Measurements from ENCODE around the gene PSMC1.

PSMC1 gene

DNA sequence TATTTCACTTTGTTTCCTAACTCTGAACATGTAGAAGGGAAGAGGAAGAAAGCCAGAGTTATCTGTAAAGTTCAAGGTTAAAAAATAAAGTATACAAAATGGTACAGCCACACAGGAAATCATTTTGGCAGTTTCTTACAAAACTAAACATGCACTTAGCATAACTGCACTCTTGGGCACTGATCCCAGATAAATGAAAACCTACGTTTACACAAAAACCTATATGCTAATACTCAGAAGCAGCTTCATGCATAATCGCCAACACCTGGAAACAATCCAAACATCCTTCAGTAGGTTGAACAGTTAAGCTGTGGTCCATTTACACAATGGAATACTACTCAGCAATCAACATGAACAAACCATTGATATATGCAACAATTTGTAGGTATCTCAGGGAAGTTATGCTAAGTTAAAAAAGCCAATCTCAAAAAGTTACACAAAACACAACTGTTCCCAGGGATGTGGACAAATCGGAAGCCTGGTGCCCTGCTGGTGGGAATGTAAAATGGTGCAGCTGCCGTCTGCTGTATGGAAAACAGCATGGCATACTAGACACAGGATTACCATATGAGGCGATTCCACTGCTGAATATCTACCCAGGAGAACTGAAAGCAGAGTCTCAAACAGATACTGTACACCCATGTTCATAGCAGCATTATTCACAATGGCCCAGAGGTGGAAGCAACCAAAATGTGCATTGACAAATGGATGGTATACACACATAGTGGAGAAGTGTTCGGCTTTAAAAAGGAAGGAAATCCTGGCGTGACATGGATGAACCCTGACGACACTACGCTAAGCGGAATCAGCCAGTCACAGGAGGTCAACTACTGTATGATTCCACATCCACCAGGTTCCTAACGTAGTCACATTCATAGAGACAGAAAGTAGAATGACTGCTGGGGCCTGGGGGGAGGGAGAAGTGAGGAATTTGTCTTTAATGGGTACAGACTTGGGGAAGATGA is 37.7 kb downstream of the PSMC1 start:
- DNase-seq (ENCODE audit: low spot score) = no peak
- TF ChIP-seq, protein P1, sequence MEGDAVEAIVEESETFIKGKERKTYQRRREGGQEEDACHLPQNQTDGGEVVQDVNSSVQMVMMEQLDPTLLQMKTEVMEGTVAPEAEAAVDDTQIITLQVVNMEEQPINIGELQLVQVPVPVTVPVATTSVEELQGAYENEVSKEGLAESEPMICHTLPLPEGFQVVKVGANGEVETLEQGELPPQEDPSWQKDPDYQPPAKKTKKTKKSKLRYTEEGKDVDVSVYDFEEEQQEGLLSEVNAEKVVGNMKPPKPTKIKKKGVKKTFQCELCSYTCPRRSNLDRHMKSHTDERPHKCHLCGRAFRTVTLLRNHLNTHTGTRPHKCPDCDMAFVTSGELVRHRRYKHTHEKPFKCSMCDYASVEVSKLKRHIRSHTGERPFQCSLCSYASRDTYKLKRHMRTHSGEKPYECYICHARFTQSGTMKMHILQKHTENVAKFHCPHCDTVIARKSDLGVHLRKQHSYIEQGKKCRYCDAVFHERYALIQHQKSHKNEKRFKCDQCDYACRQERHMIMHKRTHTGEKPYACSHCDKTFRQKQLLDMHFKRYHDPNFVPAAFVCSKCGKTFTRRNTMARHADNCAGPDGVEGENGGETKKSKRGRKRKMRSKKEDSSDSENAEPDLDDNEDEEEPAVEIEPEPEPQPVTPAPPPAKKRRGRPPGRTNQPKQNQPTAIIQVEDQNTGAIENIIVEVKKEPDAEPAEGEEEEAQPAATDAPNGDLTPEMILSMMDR (IDR thresholded peaks at IDR 0.05; ENCODE audit: borderline replicate concordance, control extremely low read depth, extremely low read depth, insufficient read depth, missing control alignments) = no peak
- in situ Hi-C loops (cut with MboI; ENCODE audit: low sequenced_read_pairs, unreplicated experiment) = no loop called here

DNA sequence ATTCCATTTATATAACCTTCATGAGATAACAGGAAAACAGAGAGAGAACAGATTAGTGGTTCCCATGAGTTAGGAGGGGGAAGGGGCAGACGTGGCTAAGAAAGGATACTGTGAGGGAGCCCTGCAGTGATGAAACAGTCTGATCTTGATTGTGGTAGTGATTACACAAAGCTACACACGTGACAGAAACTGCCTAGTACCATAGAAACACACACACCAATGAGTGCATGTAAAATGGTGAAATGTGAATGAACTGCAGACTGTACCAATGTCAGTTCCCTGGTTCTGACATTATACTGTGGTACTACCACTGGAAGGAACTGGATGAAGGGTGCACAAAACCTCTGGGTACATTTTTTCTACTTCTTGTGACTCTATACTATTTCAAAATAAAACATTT is 38.5 kb downstream of the PSMC1 start:
- in situ Hi-C loops (cut with MboI; ENCODE audit: low sequenced_read_pairs, unreplicated experiment) = no loop called here
- DNase-seq (ENCODE audit: low spot score) = no peak
- TF ChIP-seq, protein P1 (IDR thresholded peaks at IDR 0.05; ENCODE audit: borderline replicate concordance, control extremely low read depth, extremely low read depth, insufficient read depth, missing control alignments) = no peak

DNA sequence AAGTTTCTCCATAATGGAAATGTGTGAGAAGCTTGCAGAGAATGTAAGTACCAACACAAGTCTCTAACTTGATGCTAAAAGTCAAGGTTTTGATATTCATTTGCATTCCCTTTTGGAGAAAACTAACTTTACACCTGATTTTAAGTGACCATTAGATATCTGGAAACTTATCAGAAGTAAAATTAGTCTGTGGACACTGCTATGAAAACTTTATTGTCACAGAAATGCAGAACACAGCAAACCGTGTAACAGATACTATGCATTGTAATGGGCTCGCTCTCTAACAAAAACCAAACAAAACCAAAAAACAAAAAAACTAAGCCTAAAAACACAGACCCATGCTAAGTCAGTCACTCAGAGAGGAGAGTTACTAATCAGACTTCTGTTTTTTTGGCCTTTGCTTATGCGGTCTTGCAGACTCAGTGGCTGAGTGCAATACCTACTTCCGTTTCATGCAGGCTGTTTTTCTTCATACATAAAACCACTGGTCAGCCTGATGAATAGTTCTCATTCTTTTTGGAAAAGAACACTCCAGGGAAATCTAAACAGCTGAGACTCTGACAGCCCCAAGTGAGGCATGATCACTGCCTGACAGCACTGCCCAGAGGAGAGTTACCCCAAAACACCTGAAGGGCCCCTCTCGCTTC is 39.6 kb downstream of the PSMC1 start:
- TF ChIP-seq, protein P1 (IDR thresholded peaks at IDR 0.05; ENCODE audit: borderline replicate concordance, control extremely low read depth, extremely low read depth, insufficient read depth, missing control alignments) = no peak
- no peak for DNase-seq (ENCODE audit: low spot score)

DNA sequence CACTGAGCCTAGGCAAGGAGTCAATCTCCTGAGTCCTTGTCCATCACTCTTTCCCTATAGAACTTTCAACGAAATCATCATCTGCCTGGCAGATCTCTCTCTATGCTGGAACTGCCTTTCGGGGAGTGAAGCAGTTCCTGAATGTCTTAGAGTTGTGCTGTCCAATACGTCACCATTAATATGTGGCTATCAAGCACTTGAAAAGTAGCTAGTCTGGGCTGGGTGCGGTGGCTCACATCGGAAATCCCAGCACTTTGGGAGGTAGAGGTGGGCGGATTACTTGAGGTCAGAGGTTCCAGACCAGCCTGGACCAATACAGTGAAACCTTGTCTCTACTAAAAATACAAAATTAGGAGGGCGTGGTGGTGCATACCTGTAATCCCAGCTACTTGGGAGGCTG is 40.3 kb downstream of the PSMC1 start:
- TF ChIP-seq, protein P1 (IDR thresholded peaks at IDR 0.05; ENCODE audit: borderline replicate concordance, control extremely low read depth, extremely low read depth, insufficient read depth, missing control alignments) = no peak
- DNase-seq (ENCODE audit: low spot score) = no peak
- in situ Hi-C loops (cut with MboI; ENCODE audit: low sequenced_read_pairs, unreplicated experiment) = no loop called here

More for the DNA sequence above, 39.6 kb downstream of the PSMC1 start:
- in situ Hi-C loops (cut with MboI; ENCODE audit: low sequenced_read_pairs, unreplicated experiment) = no loop called here

DNA sequence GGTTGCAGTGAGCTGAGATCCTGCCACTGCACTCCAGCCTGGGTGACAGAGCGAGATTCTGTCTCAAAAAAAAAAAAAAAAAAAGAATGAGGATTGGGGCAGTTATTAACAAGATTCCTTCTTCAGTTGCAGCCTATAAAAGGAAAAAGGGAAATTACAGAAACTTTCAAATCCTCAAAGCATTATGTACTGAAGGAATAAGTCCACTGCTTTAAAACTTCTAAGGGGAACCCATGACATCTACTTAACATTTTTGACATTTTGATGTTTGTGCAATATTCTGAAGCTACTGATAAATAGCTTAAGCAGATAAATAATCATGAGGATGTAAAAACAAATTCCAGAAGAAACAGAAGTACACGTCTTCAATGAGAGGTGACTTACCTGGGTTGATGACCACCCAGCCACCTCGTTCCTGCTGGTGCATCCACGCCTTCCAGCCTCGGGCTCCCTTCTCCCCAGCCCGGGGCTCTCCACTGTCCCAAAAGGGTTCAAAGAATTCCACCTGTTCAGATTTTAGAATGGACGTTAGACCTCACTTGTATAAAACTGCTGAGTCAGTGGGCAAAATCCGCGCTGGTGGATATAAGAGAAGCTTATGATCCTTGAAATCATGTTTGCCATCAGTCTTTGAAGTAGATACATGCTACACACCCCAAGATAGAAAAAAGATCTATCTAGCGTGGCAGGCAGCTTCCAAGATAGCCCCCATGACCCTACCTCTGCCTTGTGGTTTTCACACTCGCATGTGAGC is 41.7 kb downstream of the PSMC1 start:
- no peak for DNase-seq (ENCODE audit: low spot score)
- in situ Hi-C loops (cut with MboI; ENCODE audit: low sequenced_read_pairs, unreplicated experiment) = no loop called here
- TF ChIP-seq, protein P1 (IDR thresholded peaks at IDR 0.05; ENCODE audit: borderline replicate concordance, control extremely low read depth, extremely low read depth, insufficient read depth, missing control alignments) = no peak

DNA sequence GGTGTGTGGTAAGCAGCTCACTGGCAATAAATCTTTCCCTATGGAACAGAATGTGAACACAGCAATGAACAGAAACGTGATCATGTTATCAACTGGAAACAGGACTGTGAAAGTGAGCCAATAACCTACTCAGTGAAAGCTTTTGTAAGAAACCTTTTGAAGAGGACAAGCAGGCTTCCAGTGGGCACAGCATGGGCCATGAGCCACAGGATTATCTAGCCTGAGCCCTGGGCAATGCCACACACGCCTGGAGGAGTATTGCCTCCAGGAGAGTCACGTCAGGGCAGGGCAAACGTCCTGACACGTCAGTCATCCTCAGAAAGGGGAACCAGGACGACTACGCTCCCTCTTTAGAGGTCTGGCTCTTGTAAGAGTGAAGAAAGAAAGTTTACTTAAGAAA is 43.1 kb downstream of the PSMC1 start:
- in situ Hi-C loops (cut with MboI; ENCODE audit: low sequenced_read_pairs, unreplicated experiment) = no loop called here
- TF ChIP-seq, protein P1 (IDR thresholded peaks at IDR 0.05; ENCODE audit: borderline replicate concordance, control extremely low read depth, extremely low read depth, insufficient read depth, missing control alignments) = no peak
- no peak for DNase-seq (ENCODE audit: low spot score)
